GM23248 (cell line): Measurements from ENCODE around the gene REL. TPM values are rescaled to one million over a fixed set of nuclear protein-coding genes. Genes with fewer than 3 reads are reported as not detected.

Experiments used
- DNase-seq: peaks from one replicate; pipeline ENCODE4 v3.0.0-alpha.2; 2015
- H2AFZ ChIP-seq: fragments of 200-600 bp; sonication (generic); 2 replicates; pipeline ENCODE4 v1.6.1; 2016; ENCODE audit warnings: antibody characterized with exemption
- H3F3A ChIP-seq: fragments of 200-600 bp; sonication (generic); 2 replicates; pipeline ENCODE4 v1.6.1; 2016; ENCODE audit warnings: mild to moderate bottlenecking, antibody characterized with exemption, mixed run types; ENCODE audit not compliant: insufficient read depth
- H3K27ac ChIP-seq: fragments of 200-600 bp; sonication (generic); 2 replicates; pipeline ENCODE4 v1.5.1; 2016; ENCODE audit warnings: mild to moderate bottlenecking
- H3K27me3 ChIP-seq: fragments of 200-600 bp; sonication (generic); replicated peaks from 2 replicates; pipeline ENCODE4 v1.6.1; 2016; ENCODE audit warnings: mild to moderate bottlenecking; ENCODE audit not compliant: insufficient read depth
- H3K36me3 ChIP-seq: fragments of 200-600 bp; sonication (generic); 2 replicates; pipeline ENCODE4 v1.6.1; 2016; ENCODE audit warnings: low read depth, mild to moderate bottlenecking
- H3K4me1 ChIP-seq: fragments of 200-600 bp; sonication (generic); 2 replicates; pipeline ENCODE4 v1.6.1; 2016; ENCODE audit warnings: mild to moderate bottlenecking; ENCODE audit not compliant: insufficient read depth
- H3K4me2 ChIP-seq: fragments of 200-600 bp; sonication (generic); one replicate; pipeline ENCODE4 v1.6.1; 2016; ENCODE audit warnings: mild to moderate bottlenecking; ENCODE audit not compliant: unreplicated experiment
- H3K4me3 ChIP-seq: fragments of 200-600 bp; sonication (generic); 2 replicates; pipeline ENCODE4 v1.5.1; 2016; ENCODE audit warnings: mild to moderate bottlenecking
- H3K79me2 ChIP-seq: fragments of 200-600 bp; sonication (generic); 2 replicates; pipeline ENCODE4 v1.6.1; 2016; ENCODE audit warnings: mild to moderate bottlenecking; ENCODE audit not compliant: insufficient read depth
- H3K9ac ChIP-seq: fragments of 200-600 bp; sonication (generic); 2 replicates; pipeline ENCODE4 v1.6.1; 2016; ENCODE audit warnings: mild to moderate bottlenecking
- H3K9me2 ChIP-seq: fragments of 200-600 bp; sonication (generic); 2 replicates; pipeline ENCODE4 v1.6.1; 2016; ENCODE audit warnings: mixed run types, mild to moderate bottlenecking, moderate library complexity; ENCODE audit not compliant: insufficient read depth
- H3K9me3 ChIP-seq: fragments of 200-600 bp; sonication (generic); one replicate; pipeline ENCODE4 v1.6.1; 2017; ENCODE audit warnings: low read depth
- H4K20me1 ChIP-seq: fragments of 200-600 bp; sonication (generic); 2 replicates; pipeline ENCODE4 v1.6.0; 2016; ENCODE audit not compliant: insufficient read depth
- EZH2 ChIP-seq: fragments of 200-600 bp; sonication (generic); IDR thresholded peaks from 2 replicates; pipeline ENCODE4 v1.6.1; 2018; ENCODE audit warnings: antibody characterized with exemption, mild to moderate bottlenecking; ENCODE audit not compliant: insufficient read depth, poor library complexity, severe bottlenecking
- EZH2phosphoT487 ChIP-seq: fragments of 200-600 bp; sonication (generic); IDR thresholded peaks from 2 replicates; pipeline ENCODE4 v1.6.1; 2018; ENCODE audit warnings: antibody characterized with exemption, moderate library complexity, mild to moderate bottlenecking, low read depth; ENCODE audit not compliant: insufficient read depth
- WGBS, 2 experiments: methylation state at CpG; one replicate each; pipeline ENCODE4 v1.1.6; 2015 to 2017; ENCODE audit warnings: low lambda C conversion rate in 2 of 2, low coverage in 1 of 2; ENCODE audit errors: missing lambda C conversion rate in 2 of 2; 5-methylcytosine and 5-hydroxymethylcytosine counted together
- in situ Hi-C: fragments of 300-500 bp; cut with MboI; formaldehyde crosslinking; loops from 2 replicates; pipeline ENCODE4 v1.15.0; 2020
- polyA plus RNA-seq: library from polyadenylated mRNA; unstranded; fragments of >200 nt; fragmentation: Nextera tagmentation; extraction: Ambion mirVana; gene quantifications from 2 replicates; pipeline ENCODE4 v1.2.1, GENCODE V29; 2016
- total RNA-seq: library from RNA; depleted of rRNA; stranded (reverse); fragments of >200 nt; shearing (Covaris generic); gene quantifications from 2 replicates; pipeline ENCODE4 v1.2.3, GENCODE V29; 2014

REL gene
- total and polyA plus RNA-seq, 2 experiments from 2014 or later, result 2.1 to 2.3 TPM

GRCh38 chr2:60836491-60836890 lies 44.9 kb upstream of the REL start:
- Histone ChIP-seq H3K9ac (no peak overlapping the region), H3K4me3 (no peak overlapping the region), H3K27me3 (peaks cover 24% of the 10 kb centered on the region), H3F3A (no peaks in the 10 kb centered on the region), H3K4me2 (no peak overlapping the region), H3K9me2 (no peaks in the 10 kb centered on the region), H2AFZ (no peak overlapping the region), H4K20me1 (no peaks in the 10 kb centered on the region), H3K36me3 (no peaks in the 10 kb centered on the region), H3K9me3 (no peaks in the 10 kb centered on the region), H3K4me1 (no peaks in the 10 kb centered on the region), H3K27ac (no peak overlapping the region), H3K79me2 (no peaks in the 10 kb centered on the region)
- DNase-seq, result no peak
- TF ChIP-seq EZH2phosphoT487 (no peak), EZH2 (no peak)
- WGBS, 2 experiments, result 42 to 48% methylated on average over 3 of the region's 3 CpGs
- in situ Hi-C loops, result no loop called here

- no peaks in the 10 kb centered on the region for H3K9me2 ChIP-seq
- no peaks in the 10 kb centered on the region for H3K4me1 ChIP-seq
- H3K9me3 ChIP-seq, result no peaks in the 10 kb centered on the region
Observed at GRCh38 chr2:60837123-60837522, 44.3 kb upstream of the REL start.

GRCh38 chr2:60838481-60838880 lies 42.9 kb upstream of the REL start:
- no peaks in the 10 kb centered on the region for H3K79me2 ChIP-seq
- WGBS, 2 experiments, result 55 to 59% methylated on average over 3 of the region's 3 CpGs
- no peaks in the 10 kb centered on the region for H4K20me1 ChIP-seq
- no peaks in the 10 kb centered on the region for H3F3A ChIP-seq
- no peak overlapping the region for H3K4me3 ChIP-seq
- no peak overlapping the region for H3K4me2 ChIP-seq
- H3K4me1 ChIP-seq, result no peaks in the 10 kb centered on the region
- no peaks in the 10 kb centered on the region for H3K9me3 ChIP-seq
- no peak overlapping the region for H2AFZ ChIP-seq
- no peak for DNase-seq
- no peak overlapping the region for H3K9ac ChIP-seq
- H3K9me2 ChIP-seq, result no peaks in the 10 kb centered on the region
- H3K36me3 ChIP-seq, result no peaks in the 10 kb centered on the region
- H3K27ac ChIP-seq, result no peak overlapping the region
- in situ Hi-C loops, result no loop called here
- no peak for TF ChIP-seq EZH2
- no peak for TF ChIP-seq EZH2phosphoT487
- peaks cover 21% of the 10 kb centered on the region for H3K27me3 ChIP-seq

More at GRCh38 chr2:60837123-60837522, 44.3 kb upstream of the REL start:
- no peak overlapping the region for H2AFZ ChIP-seq
- no peaks in the 10 kb centered on the region for H3K36me3 ChIP-seq
- no peaks in the 10 kb centered on the region for H4K20me1 ChIP-seq
- H3K4me3 ChIP-seq, result no peak overlapping the region
- in situ Hi-C loops, result no loop called here
- H3K27ac ChIP-seq, result no peak overlapping the region
- TF ChIP-seq EZH2 (no peak), EZH2phosphoT487 (no peak)
- H3K27me3 ChIP-seq, result peaks cover 21% of the 10 kb centered on the region
- DNase-seq, result no peak
- no peak overlapping the region for H3K4me2 ChIP-seq
- no peaks in the 10 kb centered on the region for H3F3A ChIP-seq
- no peaks in the 10 kb centered on the region for H3K79me2 ChIP-seq
- H3K9ac ChIP-seq, result no peak overlapping the region
- 5% methylated on average over 1 of the region's 1 CpG for WGBS, 2 experiments

GRCh38 chr2:60839126-60839813 lies 42.1 kb upstream of the REL start:
- 60 to 63% methylated on average over 9 of the region's 9 CpGs for WGBS, 2 experiments
- no peak for TF ChIP-seq EZH2phosphoT487
- no peak for TF ChIP-seq EZH2
- in situ Hi-C loops, result no loop called here

GRCh38 chr2:60840880-60841279 lies 40.5 kb upstream of the REL start:
- Histone ChIP-seq H4K20me1 (no peaks in the 10 kb centered on the region), H3K27me3 (peaks cover 15% of the 10 kb centered on the region), H2AFZ (no peak overlapping the region), H3K4me2 (no peak overlapping the region), H3K4me3 (no peak overlapping the region), H3F3A (no peaks in the 10 kb centered on the region), H3K9ac (no peak overlapping the region), H3K9me2 (no peaks in the 10 kb centered on the region), H3K27ac (no peak overlapping the region), H3K36me3 (no peaks in the 10 kb centered on the region), H3K4me1 (no peaks in the 10 kb centered on the region), H3K9me3 (no peaks in the 10 kb centered on the region), H3K79me2 (no peaks in the 10 kb centered on the region)
- in situ Hi-C loops, result no loop called here
- no peak for DNase-seq
- TF ChIP-seq EZH2, result no peak
- TF ChIP-seq EZH2phosphoT487, result no peak
- WGBS, 2 experiments, result 16 to 20% methylated on average over 7 of the region's 7 CpGs

More at GRCh38 chr2:60839126-60839813, 42.1 kb upstream of the REL start:
- peaks cover 15% of the 10 kb centered on the region for H3K27me3 ChIP-seq
- H3K27ac ChIP-seq, result no peak overlapping the region
- no peaks in the 10 kb centered on the region for H3F3A ChIP-seq
- no peak overlapping the region for H3K9ac ChIP-seq
- H3K4me1 ChIP-seq, result no peaks in the 10 kb centered on the region
- H3K9me3 ChIP-seq, result no peaks in the 10 kb centered on the region
- no peak overlapping the region for H2AFZ ChIP-seq
- no peaks in the 10 kb centered on the region for H3K36me3 ChIP-seq
- H3K79me2 ChIP-seq, result no peaks in the 10 kb centered on the region
- no peaks in the 10 kb centered on the region for H4K20me1 ChIP-seq
- no peaks in the 10 kb centered on the region for H3K9me2 ChIP-seq
- H3K4me2 ChIP-seq, result no peak overlapping the region
- H3K4me3 ChIP-seq, result no peak overlapping the region
- DNase-seq, result no peak
